Measurements from ENCODE around the gene WNT5A. TPM values are rescaled to one million over a fixed set of nuclear protein-coding genes. Genes with fewer than 3 reads are reported as not detected.

Gene WNT5A
- total and polyA plus RNA-seq, 9 of the 15 experiments (the other 6 are each of a cell fraction or from before 2014, with no cell fraction given) = 0.11 TPM; not detected in 8

GRCh38 chr3:55453886-55454496 lies 33.1 kb downstream of the WNT5A start:
- Histone ChIP-seq H3K9ac (ENCODE audit: insufficient read depth in 1 of 2, low read depth in 2 of 2, low read length in 2 of 2) (no peak overlapping the region), H3K27me3 (ENCODE audit: control insufficient read depth in 2 of 2, insufficient read depth in 2 of 2, low read length in 2 of 2) (no peaks in the 10 kb centered on the region), H2AFZ (ENCODE audit: low read depth, low read length) (no peak overlapping the region), H3K9me1 (ENCODE audit: control insufficient read depth, insufficient read depth, low read length) (no peaks in the 10 kb centered on the region), H3K4me1 (replicated peaks in 1 of 2; ENCODE audit: control insufficient read depth in 2 of 2, insufficient read depth in 2 of 2, low read length in 2 of 2) (no peaks in the 10 kb centered on the region), H4K20me1 (replicated peaks; ENCODE audit: control insufficient read depth, insufficient read depth, low read length) (no peaks in the 10 kb centered on the region), H3K4me2 (ENCODE audit: insufficient read depth, low read length) (no peak overlapping the region), H3K9me3 (replicated peaks; ENCODE audit: control insufficient read depth, insufficient read depth, low read depth, low read length) (no peaks in the 10 kb centered on the region), H3K4me3 (no peak overlapping the region), H3K36me3 (ENCODE audit: control insufficient read depth, insufficient read depth, low read length) (no peaks in the 10 kb centered on the region), H3K27ac (ENCODE audit: extremely low read depth, low read depth, low read length) (no peak overlapping the region), H3K79me2 (ENCODE audit: control insufficient read depth, insufficient read depth, low read length) (no peaks in the 10 kb centered on the region)
- POLR2A ChIA-PET = no interaction called here
- in situ Hi-C loops (cut with MboI) = no loop called here
- no peak for FAIRE-seq
- DNase-seq (ENCODE audit: extremely low read depth in 1 of 4, low spot score in 3 of 4) = no peak
- CTCF ChIA-PET (ENCODE audit: low intra/inter-chr PET ratio) = no interaction called here
- no TSS peak for BruUV-seq (replicated peaks)
- intact Hi-C loops (cut with micrococcal nuclease) = no loop called here
- WGBS (ENCODE audit: insufficient coverage, low coverage, missing lambda C conversion rate) = 0% methylated on average over 3 of the region's 3 CpGs
- ATAC-seq = no peak
- TF ChIP-seq SAFB2 (IDR thresholded peaks at IDR 0.05; ENCODE audit: borderline replicate concordance, low read depth, low read length, severe bottlenecking) (no peak), FOXM1 (IDR thresholded peaks at IDR 0.05; ENCODE audit: low read depth) (no peak), FOXM1 (CRISPR knock-in tag; IDR thresholded peaks at IDR 0.05; ENCODE audit: low read depth) (no peak), ZNF668 (CRISPR knock-in tag; IDR thresholded peaks at IDR 0.05) (no peak), PREB (CRISPR knock-in tag; IDR thresholded peaks at IDR 0.05) (no peak), HNRNPUL1 (IDR thresholded peaks at IDR 0.05; ENCODE audit: low read length) (no peak), CHAMP1 (IDR thresholded peaks at IDR 0.05) (no peak), ZFP30 (CRISPR knock-in tag; IDR thresholded peaks at IDR 0.05; ENCODE audit: borderline replicate concordance) (no peak), ZNF77 (CRISPR knock-in tag; IDR thresholded peaks at IDR 0.05) (no peak), MECOM (CRISPR knock-in tag; IDR thresholded peaks at IDR 0.05) (no peak), RHOXF2B (CRISPR knock-in tag; conservative IDR thresholded peaks at IDR 0.05) (no peak), FOXJ2 (tag; IDR thresholded peaks at IDR 0.05) (no peak), ZNF445 (CRISPR knock-in tag; IDR thresholded peaks at IDR 0.05; ENCODE audit: low read depth) (no peak), MTA2 (IDR thresholded peaks at IDR 0.05; ENCODE audit: low read depth) (no peak), SIN3B (IDR thresholded peaks at IDR 0.05; ENCODE audit: low read depth) (no peak), SETDB1 (IDR thresholded peaks at IDR 0.05; ENCODE audit: low read length) (no peak)

Data from K562 (cell line).